GM08714 (cell line): Measurements from ENCODE around the gene MAP4K1.

Experiments
- H3K4me3 ChIP-seq: fragments of 200-500 bp; sonication (Bioruptor generic); 2 replicates; pipeline ENCODE4 v1.5.1; 2014; ENCODE audit warnings: mild to moderate bottlenecking, low read length, inconsistent platforms
- ZNF274 ChIP-seq: IDR thresholded peaks from 2 replicates; pipeline ENCODE4 v1.6.1; 2012; ENCODE audit warnings: mild to moderate bottlenecking, low read depth, low read length

Gene MAP4K1

DNA sequence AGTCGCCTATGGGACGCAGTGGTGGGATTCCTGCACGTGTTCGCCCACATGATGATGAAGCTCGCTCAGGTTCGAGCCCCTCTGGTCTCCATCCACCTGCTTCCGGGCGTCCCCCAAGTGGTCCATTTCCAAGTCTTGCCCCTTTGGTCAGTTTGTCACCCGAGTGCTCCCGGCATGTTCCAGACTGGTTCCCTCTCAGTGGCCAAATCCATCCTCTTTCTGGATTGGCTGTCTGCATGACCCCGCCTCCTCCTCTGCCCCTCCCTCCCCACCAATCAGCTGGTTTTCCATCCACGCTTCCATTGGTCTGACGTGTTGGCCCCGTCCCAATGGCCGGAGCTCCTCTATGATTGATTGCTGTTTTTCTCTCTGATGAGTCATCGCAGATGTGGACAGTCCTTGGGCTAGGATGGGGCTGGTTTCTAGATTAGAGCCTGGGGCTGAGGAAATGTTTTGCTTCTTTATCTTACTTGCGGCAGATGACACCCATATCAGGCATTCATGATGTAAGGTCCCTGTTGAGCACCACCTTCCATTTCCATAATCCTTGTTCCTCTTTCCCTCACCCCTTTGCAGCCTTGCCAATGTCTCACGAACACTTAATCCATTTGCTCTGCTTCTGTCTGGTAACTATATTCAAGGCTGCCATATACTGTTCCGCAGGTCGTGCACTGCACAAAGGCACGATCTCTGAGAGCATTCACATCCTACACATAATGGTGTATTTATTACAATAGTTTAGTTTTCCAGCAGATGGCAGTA, 73.8 kb downstream of the MAP4K1 start:
- TF ChIP-seq ZNF274 = no peak
- H3K4me3 ChIP-seq = peak overlapping the region; percentile 62

DNA sequence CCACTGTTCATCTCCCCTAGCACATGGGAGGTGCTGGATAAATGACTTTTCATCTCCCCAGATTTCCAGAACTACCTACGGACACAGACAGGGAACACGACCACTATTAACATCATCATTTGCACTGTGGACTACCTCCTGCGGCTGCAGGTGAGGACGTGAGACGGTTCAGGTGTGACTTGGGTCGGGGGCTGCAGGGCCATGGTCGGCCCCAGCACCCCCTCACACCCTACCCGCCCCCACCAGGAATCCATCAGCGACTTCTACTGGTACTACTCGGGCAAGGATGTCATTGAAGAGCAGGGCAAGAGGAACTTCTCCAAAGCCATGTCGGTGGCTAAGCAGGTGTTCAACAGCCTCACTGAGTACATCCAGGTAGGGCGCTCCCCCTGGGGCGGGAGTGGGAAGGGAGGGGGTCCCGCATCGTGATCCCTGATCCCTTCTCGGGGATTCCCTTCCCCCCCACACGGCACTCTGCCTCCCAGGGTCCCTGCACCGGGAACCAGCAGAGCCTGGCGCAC, 74.4 kb downstream of the MAP4K1 start:
- no peak for TF ChIP-seq ZNF274
- H3K4me3 ChIP-seq = peak overlapping the region; percentile 53; the same call in 1 of the 2 replicates

DNA sequence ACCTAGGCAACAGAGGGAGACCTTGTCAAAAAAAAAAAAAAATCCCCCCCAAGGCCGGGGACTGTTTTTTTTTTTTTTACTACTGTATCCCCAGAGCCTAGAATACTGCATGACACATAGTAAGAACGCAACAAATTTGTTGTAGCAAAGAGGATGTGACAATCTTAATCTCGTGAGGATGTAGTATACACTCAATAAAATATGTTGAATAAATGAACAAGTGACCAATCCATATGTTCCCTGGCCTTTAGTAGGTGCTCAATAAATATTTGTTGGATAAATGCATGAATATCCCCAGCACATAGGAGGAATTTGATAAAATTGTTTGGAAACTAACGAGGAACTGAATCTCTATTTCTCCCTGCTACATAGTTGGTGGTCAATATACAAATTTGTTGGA, 75.7 kb downstream of the MAP4K1 start:
- no peak overlapping the region for H3K4me3 ChIP-seq
- TF ChIP-seq ZNF274 = no peak

DNA sequence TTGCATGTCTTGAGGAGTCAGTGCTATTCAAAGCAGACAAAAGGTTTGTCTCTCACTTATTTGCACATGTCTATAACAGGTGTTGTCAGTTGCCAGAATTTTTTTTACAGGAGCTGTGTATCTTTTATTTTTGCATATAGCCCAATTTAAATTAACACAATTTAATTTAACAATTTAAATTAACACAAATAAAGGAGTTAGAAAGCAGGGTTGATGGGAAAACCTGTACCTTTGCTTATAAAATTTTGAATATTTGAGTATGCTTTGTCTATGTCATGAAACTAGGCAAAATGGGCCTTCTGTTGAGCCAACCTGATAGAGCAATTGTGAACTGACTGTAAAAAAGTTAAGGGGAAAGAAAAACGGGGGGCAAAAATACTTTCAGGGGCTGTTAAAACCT, 78.0 kb downstream of the MAP4K1 start:
- H3K4me3 ChIP-seq = no peak overlapping the region
- no peak for TF ChIP-seq ZNF274

DNA sequence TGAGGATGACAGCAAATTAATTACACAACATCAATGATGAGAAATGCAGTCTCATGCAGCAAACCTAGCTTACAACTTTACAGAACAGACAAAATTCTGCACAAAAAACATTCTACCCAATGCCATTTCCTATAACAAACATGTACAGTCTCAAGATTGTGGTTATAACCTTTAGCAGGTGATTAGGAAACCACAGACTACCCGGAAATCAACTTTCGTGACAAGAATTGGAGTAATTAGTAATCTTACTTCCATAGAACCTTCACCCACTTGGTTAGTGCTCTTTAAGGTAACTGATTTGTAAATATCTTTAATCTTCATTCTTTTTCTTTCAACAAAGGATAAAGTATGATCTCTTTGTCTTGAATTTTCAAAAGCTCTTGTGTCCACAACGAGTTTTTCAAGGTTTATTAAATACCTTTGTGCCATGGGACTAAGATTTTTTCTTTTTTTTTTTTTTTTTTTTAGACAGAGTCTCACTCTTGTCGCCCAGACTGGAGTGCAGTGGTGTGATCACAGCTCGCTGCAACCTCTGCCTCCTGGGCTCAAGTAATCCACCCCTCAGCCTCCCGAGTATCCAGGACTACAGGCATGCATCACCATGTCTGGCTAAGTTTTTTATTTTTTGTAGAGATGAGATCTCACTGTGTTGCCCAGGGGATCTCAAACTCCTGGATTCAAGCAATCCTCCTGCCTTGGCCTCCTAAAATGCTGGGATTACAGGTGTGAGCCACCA, 78.8 kb downstream of the MAP4K1 start:
- no peak overlapping the region for H3K4me3 ChIP-seq
- no peak for TF ChIP-seq ZNF274

DNA sequence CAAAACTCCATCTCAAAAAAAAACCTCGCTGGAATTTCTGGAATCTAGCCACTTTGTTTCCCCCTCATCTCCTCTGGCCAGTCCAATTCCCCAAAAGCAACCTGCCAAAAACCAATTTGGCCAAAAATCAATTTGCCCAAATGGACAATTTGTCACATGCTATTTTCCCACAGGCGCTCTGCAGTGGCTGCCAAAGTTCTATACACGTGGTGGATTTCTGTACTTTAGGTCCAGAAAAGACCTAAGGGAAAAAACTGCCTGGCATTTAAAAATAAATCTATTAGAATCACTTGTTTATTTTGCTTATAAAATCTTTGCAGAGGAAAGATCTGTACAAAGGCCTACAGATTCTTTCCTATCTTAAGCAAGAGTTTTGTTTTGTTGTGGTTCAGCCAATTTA, 79.4 kb downstream of the MAP4K1 start:
- no peak for TF ChIP-seq ZNF274
- no peak overlapping the region for H3K4me3 ChIP-seq
